ENCODE measurements around the gene PRKCZ.

PRKCZ gene

GRCh38 chr1:2079396-2080085 is 29.3 kb downstream of the PRKCZ start:
- TF ChIP-seq POLR2AphosphoS5 (IDR thresholded peaks at IDR 0.05; ENCODE audit: low read depth) (no peak), CTCF (IDR thresholded peaks at IDR 0.05; ENCODE audit: insufficient read depth, low read length) (no peak), GABPA (IDR thresholded peaks at IDR 0.05; ENCODE audit: low read depth) (no peak), REST (IDR thresholded peaks at IDR 0.05; ENCODE audit: insufficient replicate concordance, low read depth) (no peak), SPI1 (IDR thresholded peaks at IDR 0.05; ENCODE audit: borderline replicate concordance, low read depth) (no peak)
- Histone ChIP-seq H3K27me3 (ENCODE audit: insufficient read depth, poor library complexity, severe bottlenecking) (no peaks in the 10 kb centered on the region), H3K27ac (replicated peaks) (no peak overlapping the region), H3K4me3 (replicated peaks; ENCODE audit: insufficient read depth, low read length) (no peak overlapping the region)
- DNase-seq (ENCODE audit: low read depth in 1 of 2, low spot score in 1 of 2) = no peak

- H3K4me3 ChIP-seq (replicated peaks; ENCODE audit: insufficient read depth, low read length) = no peak overlapping the region
- TF ChIP-seq SPI1 (IDR thresholded peaks at IDR 0.05; ENCODE audit: borderline replicate concordance, low read depth) (no peak), POLR2AphosphoS5 (IDR thresholded peaks at IDR 0.05; ENCODE audit: low read depth) (no peak), CTCF (IDR thresholded peaks at IDR 0.05; ENCODE audit: insufficient read depth, low read length) (no peak), REST (IDR thresholded peaks at IDR 0.05; ENCODE audit: insufficient replicate concordance, low read depth) (no peak), GABPA (IDR thresholded peaks at IDR 0.05; ENCODE audit: low read depth) (no peak)
- no peak overlapping the region for H3K27ac ChIP-seq (replicated peaks)
- DNase-seq (ENCODE audit: low read depth in 1 of 2, low spot score in 1 of 2) = no peak
- H3K27me3 ChIP-seq (ENCODE audit: insufficient read depth, poor library complexity, severe bottlenecking) = no peaks in the 10 kb centered on the region
Observed at GRCh38 chr1:2080140-2080539, 29.9 kb downstream of the PRKCZ start.

- no peak for DNase-seq (ENCODE audit: low read depth in 1 of 2, low spot score in 1 of 2)
- TF ChIP-seq GABPA (IDR thresholded peaks at IDR 0.05; ENCODE audit: low read depth) (no peak), REST (IDR thresholded peaks at IDR 0.05; ENCODE audit: insufficient replicate concordance, low read depth) (no peak), SPI1 (IDR thresholded peaks at IDR 0.05; ENCODE audit: borderline replicate concordance, low read depth) (no peak), CTCF (IDR thresholded peaks at IDR 0.05; ENCODE audit: insufficient read depth, low read length) (no peak), POLR2AphosphoS5 (IDR thresholded peaks at IDR 0.05; ENCODE audit: low read depth) (no peak)
- Histone ChIP-seq H3K4me3 (replicated peaks; ENCODE audit: insufficient read depth, low read length) (no peak overlapping the region), H3K27me3 (ENCODE audit: insufficient read depth, poor library complexity, severe bottlenecking) (no peaks in the 10 kb centered on the region), H3K27ac (replicated peaks) (no peak overlapping the region)
Observed at GRCh38 chr1:2080884-2081283, 30.7 kb downstream of the PRKCZ start.

All from HL-60 (cell line).